ENCODE data around the gene KNTC1. TPM values are rescaled to one million over a fixed set of nuclear protein-coding genes. Genes with fewer than 3 reads are reported as not detected.
A peak's percentile ranks its signal among the peaks of the same experiment; 100 is the strongest.
"Not testable (repeated sequence)": the region's sequence is repeated elsewhere in the genome, so short reads cannot be mapped to it uniquely, and the experiment has no call there.

KNTC1 gene
- 10 to 100 TPM; 21.3 to 80.0 (median 28.2) TPM for total RNA-seq

GRCh38 chr12:122526683-122527477 is at the start of gene KNTC1, which contains the start of gene RSRC2:
KNTC1 (plus strand) TSS chr12:122527249; CDS start chr12:122530064, 2,815 bp downstream.
RSRC2 (minus strand) TSS chr12:122526936; CDS start chr12:122526853, 83 bp downstream.
- Histone ChIP-seq H3K27ac (peak within 1 kb of the TSS; percentile 95 to 99 (median 98)), H3K9me3 (no peaks in the 10 kb centered on the region), H3K4me1 (peaks cover 0 to 42% (median 11%) of the 10 kb centered on the region in 4 donors), H3K27me3 (no peaks in the 10 kb centered on the region), H3K36me3 (peaks cover 0 to 9% (median 0%) of the 10 kb centered on the region in 3 donors), H3K4me3 (peak within 1 kb of the TSS; percentile 64 to 80 (median 72))
- peak; percentile 95 to 100 (median 99) for DNase-seq
- TF ChIP-seq CTCF (IDR thresholded peaks at IDR 0.05) (no peak), POLR2A (IDR thresholded peaks at IDR 0.05) (peak; percentile 98)

GRCh38 chr12:122480753-122481152 is 46.3 kb upstream of the KNTC1 start:
- no peaks in the 10 kb centered on the region for H3K9me3 ChIP-seq
- peaks cover 0 to 93% (median 0%) of the 10 kb centered on the region in 3 donors for H3K36me3 ChIP-seq
- H3K4me3 ChIP-seq, result no peak overlapping the region
- no peak overlapping the region for H3K27ac ChIP-seq
- TF ChIP-seq CTCF (IDR thresholded peaks at IDR 0.05) (no peak), POLR2A (IDR thresholded peaks at IDR 0.05) (no peak)
- H3K4me1 ChIP-seq, result no peaks in the 10 kb centered on the region
- peak in 2 of 3 donors; percentile 5 to 7 for DNase-seq
- H3K27me3 ChIP-seq, result no peaks in the 10 kb centered on the region

GRCh38 chr12:122481861-122482260 is 45.2 kb upstream of the KNTC1 start:
- TF ChIP-seq POLR2A (IDR thresholded peaks at IDR 0.05) (no peak), CTCF (IDR thresholded peaks at IDR 0.05) (no peak)
- Histone ChIP-seq H3K4me1 (no peaks in the 10 kb centered on the region), H3K4me3 (no peak overlapping the region), H3K36me3 (peaks cover 0 to 91% (median 0%) of the 10 kb centered on the region in 3 donors), H3K27ac (no peak overlapping the region), H3K9me3 (no peaks in the 10 kb centered on the region), H3K27me3 (no peaks in the 10 kb centered on the region)
- no peak for DNase-seq

- TF ChIP-seq CTCF (IDR thresholded peaks at IDR 0.05) (no peak), POLR2A (IDR thresholded peaks at IDR 0.05) (no peak)
- Histone ChIP-seq H3K27ac (no peak overlapping the region), H3K27me3 (no peaks in the 10 kb centered on the region), H3K4me3 (no peak overlapping the region), H3K36me3 (peaks cover 0 to 92% (median 0%) of the 10 kb centered on the region in 3 donors), H3K4me1 (no peaks in the 10 kb centered on the region), H3K9me3 (no peaks in the 10 kb centered on the region)
- DNase-seq, result peak in 1 of 3 donors; percentile 8
Observed at GRCh38 chr12:122483969-122484368, 43.1 kb upstream of the KNTC1 start.

GRCh38 chr12:122484385-122484784 is 42.7 kb upstream of the KNTC1 start:
- H3K36me3 ChIP-seq, result peaks cover 0 to 92% (median 0%) of the 10 kb centered on the region in 3 donors
- DNase-seq, H3K9me3 ChIP-seq, H3K4me3 ChIP-seq, H3K27ac ChIP-seq, H3K4me1 ChIP-seq, H3K27me3 ChIP-seq: not testable (repeated sequence)

- H3K27ac ChIP-seq, H3K4me3 ChIP-seq, H3K4me1 ChIP-seq, H3K27me3 ChIP-seq, H3K9me3 ChIP-seq, DNase-seq: not testable (repeated sequence)
- H3K36me3 ChIP-seq, result peaks cover 0 to 88% (median 3%) of the 10 kb centered on the region in 3 donors
Observed at GRCh38 chr12:122486360-122486759, 40.7 kb upstream of the KNTC1 start.
